Left forelimb (tissue), 1 donor: ENCODE measurements around the gene DNASE1L2.
"Not testable (repeated sequence)": the region's sequence is repeated elsewhere in the genome, so short reads cannot be mapped to it uniquely, and the experiment has no call there.

ENCODE experiments used
- DNase-seq: peaks from one replicate; pipeline ENCODE4 v3.0.0-alpha.2; 2018; ENCODE audit warnings: low spot score

The DNASE1L2 gene

GRCh38 chr16:2236337-2237101 is at the start of gene DNASE1L2:
DNASE1L2 (plus strand) TSS chr16:2236444; CDS start chr16:2236817, 373 bp downstream.
- DNase-seq = no peak

DNA sequence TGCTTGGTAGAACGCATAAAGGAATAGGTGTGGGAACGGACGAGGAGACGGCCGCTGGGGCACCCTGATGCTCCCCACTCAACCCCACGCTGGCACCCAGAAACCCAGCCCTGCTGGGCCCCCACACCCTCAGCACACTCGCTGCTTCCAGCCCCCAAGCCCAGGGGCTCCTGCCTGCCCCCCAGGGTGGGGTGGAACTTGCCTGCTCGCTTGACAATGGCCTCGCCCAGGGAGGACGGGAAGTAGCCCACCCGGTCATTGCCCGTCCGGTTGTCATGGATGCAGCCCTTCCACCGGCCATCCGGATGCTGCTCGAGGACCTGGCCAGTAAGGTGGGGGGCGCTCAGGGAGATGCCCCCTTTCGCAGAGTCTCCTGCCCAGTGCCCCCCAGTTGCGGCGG is 49.7 kb upstream of the DNASE1L2 start:
- DNase-seq = no peak

- DNase-seq = no peak
These were observed 49.0 kb upstream of the DNASE1L2 start for GRCh38 chr16:2187212-2187611.

DNA sequence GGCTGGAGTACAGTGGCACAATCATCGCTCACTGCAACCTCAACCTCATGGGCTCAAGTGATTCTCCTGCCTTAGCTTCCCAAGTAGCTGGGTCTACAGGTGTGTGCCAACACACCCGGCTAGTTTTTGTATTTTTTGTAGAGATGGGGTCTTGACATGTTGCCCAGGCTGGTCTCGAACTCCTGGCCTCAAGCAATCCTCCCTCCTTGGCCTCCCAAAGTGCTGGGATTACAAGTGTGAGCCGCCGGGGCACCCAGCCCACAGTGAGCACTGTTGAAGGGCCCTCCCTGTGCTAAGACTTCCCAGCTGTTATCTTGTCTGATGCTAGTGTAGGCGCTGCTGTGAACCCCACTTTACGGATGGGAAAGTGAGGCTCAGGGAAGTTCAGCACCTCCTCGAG is 47.8 kb upstream of the DNASE1L2 start:
- no peak for DNase-seq

DNA sequence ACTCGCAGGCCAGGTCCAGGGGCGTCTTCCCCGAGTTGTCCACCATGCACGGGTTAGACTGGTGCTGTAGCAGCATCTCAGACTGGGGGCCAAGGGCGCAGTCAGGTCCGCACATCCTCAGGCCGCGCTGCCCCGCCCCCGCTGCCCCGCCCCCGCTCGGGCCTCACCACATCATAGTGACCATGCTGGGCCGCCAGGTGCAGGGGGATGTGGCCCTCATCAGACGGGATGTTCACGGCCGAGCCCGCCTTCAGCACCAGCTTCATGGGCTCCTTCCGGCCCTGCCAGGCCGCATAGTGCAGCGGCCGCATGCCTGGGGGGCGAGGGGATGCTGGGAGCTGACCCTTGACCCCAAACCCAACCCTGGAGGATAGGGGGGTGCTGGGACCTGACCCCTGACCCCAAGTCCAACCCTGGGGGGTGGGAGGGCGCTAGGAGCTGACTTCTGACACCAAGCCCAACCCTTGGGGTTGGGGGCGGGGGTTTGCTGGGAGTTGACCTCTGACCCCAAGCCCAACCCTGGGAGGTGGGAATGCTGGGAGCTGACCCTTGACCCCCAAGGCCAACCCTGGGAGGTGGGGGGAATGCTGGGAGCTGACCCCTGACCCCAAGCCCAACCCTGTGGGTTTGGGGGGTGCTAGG is 46.9 kb upstream of the DNASE1L2 start:
- DNase-seq = no peak

DNA sequence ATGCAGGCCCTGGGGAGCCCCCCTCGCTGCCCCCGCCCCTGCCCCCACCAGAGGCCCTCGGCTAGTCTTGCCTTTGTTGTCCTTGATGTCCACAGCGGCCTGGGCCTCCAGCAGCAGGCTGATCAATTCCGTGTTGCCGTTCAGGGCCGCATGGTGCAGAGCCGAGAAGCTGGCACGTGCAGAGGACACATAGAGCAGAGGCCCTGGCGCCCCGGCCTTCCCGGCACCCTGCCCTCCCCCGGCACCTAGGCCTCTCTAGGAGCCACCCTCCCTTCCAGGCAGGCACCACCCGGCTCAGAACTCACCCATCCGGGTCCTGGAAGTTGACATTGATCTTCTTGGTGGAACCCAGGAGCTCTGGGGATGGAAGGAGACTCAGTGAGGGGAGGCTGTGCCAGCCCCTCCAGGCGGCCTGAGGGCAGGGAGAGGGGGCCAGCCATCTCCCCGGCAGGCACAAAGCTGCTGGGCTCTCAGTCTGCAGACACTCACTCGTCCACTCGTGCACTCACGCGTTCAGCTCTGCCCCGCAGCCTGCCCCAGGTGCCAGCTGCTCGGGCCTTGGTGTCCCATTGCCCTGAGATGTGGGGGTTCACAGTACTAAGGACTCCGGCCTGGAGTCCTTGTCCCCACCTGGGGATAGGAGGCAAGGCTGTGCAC is 46.1 kb upstream of the DNASE1L2 start:
- DNase-seq = no peak

GRCh38 chr16:2190659-2191445 is 45.4 kb upstream of the DNASE1L2 start:
- DNase-seq = no peak

DNA sequence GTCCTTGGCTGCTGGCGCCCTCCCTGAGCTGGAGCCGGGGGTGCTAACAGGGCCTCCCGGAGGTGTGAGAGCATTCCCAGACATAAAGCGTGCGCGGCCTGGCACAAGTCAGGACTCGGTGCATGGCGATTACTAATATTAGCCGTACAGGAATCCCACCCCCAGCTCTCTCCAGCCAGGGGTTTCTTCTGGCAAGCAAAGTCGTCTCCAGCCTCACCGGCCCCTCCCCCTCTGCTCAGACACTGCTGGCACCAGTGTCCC is 44.9 kb upstream of the DNASE1L2 start:
- DNase-seq = no peak

GRCh38 chr16:2194166-2194834 is 41.9 kb upstream of the DNASE1L2 start:
- no peak for DNase-seq

DNA sequence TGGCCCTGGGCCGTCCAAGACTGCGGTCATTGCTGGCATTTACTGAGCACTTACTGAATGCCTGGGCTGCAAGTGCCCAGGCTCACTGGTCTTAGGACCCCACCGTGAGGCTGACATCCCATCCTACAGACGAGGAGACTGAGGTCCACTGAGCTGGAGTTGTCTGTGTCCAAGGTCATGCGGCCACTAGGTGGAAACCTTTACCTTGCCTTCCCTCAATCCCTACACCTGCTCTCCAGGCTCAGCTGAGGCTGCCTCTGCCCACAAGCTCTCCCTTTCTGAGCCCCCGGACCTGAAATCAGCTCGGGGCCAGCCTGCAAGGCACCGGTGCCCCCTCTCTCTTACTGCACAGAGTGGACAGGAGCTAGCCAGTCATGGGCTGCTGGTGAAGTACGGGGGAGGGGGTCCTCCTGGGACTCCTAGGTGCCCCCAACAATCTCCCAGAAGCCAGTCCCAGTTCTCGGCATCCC is 41.4 kb upstream of the DNASE1L2 start:
- DNase-seq = no peak

GRCh38 chr16:2195322-2196161 is 40.7 kb upstream of the DNASE1L2 start:
- DNase-seq = no peak

DNA sequence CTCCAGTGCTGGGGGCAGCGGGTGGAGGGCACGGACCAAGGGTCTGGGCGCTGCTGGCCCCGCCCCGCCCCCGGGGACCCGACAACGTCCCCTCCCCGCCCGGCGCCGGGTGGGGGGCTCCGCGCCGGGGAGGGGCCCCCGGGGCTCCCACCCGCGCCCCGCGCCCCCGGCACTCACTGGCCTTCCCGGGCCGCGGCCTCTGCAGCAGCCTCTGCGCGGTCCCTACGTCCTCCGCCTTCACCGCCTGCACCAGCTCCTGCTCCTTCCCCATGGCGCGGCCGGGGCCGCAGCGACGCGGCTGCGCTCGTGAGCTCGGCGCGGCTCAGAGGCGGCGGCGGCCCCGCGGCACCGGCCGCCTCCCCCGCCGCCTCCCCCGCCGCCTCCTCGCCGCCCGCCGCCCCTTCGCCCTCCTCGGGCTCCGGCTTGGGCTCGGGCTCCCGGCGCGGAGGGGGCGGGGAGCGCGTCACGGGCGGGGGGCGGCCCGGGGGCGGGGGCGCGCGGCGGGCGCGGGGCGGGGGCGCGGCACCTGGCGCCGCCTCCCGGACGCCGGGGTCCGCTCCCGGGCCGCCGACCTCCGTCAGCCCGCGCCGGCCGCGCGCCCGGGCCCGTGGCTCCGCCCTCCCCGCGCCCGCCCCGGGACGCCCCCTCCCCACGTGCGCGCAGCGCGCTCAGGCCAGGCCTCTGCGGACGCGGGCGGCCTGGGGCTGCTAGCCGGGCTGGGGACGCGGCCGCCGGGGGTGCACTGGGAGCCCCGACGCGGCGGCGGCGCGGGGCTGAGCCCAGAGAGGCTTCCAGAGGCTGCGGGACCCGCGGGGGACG is 39.9 kb upstream of the DNASE1L2 start, which contains the start of gene CASKIN1:
Gene CASKIN1, minus strand, starts transcription at position 444 of the 819 bp plus-strand sequence. Its CDS starts 173 bp downstream, at position 271.
- DNase-seq = no peak

GRCh38 chr16:2196981-2197511 is 39.2 kb upstream of the DNASE1L2 start:
- DNase-seq = no peak

DNA sequence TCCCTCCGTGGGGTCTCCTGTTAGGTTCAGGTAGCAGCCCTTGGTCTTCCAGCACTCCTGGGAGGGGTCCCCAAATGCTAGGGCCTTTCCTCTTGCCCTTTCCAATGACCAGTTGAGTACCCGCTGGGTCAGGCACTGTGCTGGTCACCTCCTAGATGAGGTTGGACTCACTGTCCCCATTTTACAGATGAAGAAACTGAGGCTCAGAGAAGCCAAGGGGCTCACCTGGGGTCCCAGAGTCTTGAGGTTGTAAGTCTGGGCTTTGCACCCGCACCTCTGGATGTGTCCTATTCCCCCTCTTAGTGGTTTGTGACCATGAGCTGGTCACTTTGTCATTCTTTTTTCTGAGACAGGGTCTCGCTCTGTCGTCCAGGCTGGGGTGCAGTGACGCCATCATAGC is 38.5 kb upstream of the DNASE1L2 start:
- DNase-seq = no peak

GRCh38 chr16:2198283-2198682 is 38.0 kb upstream of the DNASE1L2 start:
- no peak for DNase-seq

- no peak for DNase-seq
These were observed 37.1 kb upstream of the DNASE1L2 start for GRCh38 chr16:2199095-2199494.

GRCh38 chr16:2199621-2200139 is 36.6 kb upstream of the DNASE1L2 start:
- no peak for DNase-seq

GRCh38 chr16:2200313-2200712 is 35.9 kb upstream of the DNASE1L2 start:
- no peak for DNase-seq

DNA sequence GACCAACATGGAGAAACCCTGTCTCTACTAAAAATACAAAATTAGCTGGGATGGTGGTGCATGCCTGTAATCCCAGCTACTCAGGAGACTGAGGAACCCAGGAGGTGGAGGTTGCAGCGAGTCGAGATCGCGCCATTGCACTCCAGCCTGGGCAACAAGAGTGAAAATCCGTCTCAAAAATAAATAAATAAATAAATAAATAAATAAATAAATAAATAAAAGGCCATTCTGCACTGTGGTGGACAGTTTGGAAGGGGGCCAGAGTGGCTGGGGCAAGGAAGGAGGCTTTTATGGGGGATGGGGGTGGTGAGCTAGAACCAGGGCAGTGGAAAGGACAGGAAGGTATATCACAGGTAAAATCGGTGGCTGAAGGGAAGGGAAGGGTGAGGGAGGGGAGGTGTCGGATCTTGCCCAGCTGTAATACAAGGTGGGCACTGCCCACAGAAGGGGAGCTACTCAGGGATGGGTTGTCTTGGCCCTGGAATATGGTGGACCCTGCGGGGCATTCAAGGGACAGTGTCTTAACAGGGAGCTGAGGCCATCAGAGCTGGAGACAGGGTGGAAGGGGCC is 33.0 kb upstream of the DNASE1L2 start:
- not testable (repeated sequence) for DNase-seq
